RWPE2 (cell line): ENCODE results near the gene VAC14.

Experiments
- ATAC-seq: fragments of 200-7000 bp; cut with Tn5 transposase; 3 replicates; pipeline ENCODE4 v1.9.1; 2021; ENCODE audit warnings: low read depth
- DNase-seq: peaks from one replicate; pipeline ENCODE4 v3.0.0-alpha.2; 2020; ENCODE audit warnings: low spot score
- H3K27ac ChIP-seq: fragments of 450-650 bp; 2 replicates; pipeline ENCODE4 v1.5.1; 2017; ENCODE audit warnings: mild to moderate bottlenecking; ENCODE audit not compliant: poor library complexity, severe bottlenecking
- H3K27me3 ChIP-seq: fragments of 250-450 bp; sonication (Bioruptor Pico); 2 replicates; pipeline ENCODE4 v1.5.1; 2021; ENCODE audit warnings: mild to moderate bottlenecking, moderate library complexity; ENCODE audit not compliant: insufficient read depth, poor library complexity, severe bottlenecking
- H3K36me3 ChIP-seq: fragments of 250-450 bp; sonication (Bioruptor Pico); 2 replicates; pipeline ENCODE4 v1.5.1; 2020; ENCODE audit warnings: low read depth, mild to moderate bottlenecking, moderate library complexity
- H3K4me1 ChIP-seq: fragments of 250-450 bp; sonication (Bioruptor Pico); 2 replicates; pipeline ENCODE4 v1.5.1; 2021; ENCODE audit warnings: mild to moderate bottlenecking, moderate library complexity; ENCODE audit not compliant: insufficient read depth, poor library complexity, severe bottlenecking
- H3K4me3 ChIP-seq: fragments of 250-450 bp; sonication (Bioruptor Pico); 2 replicates; pipeline ENCODE4 v1.5.1; 2021; ENCODE audit warnings: mild to moderate bottlenecking, moderate library complexity; ENCODE audit not compliant: severe bottlenecking
- H3K9me3 ChIP-seq: fragments of 250-450 bp; sonication (Bioruptor Pico); 2 replicates; pipeline ENCODE4 v1.5.1; 2021; ENCODE audit warnings: mild to moderate bottlenecking, moderate library complexity; ENCODE audit not compliant: severe bottlenecking
- CTCF ChIP-seq: fragments of 450-650 bp; IDR thresholded peaks from one replicate; pipeline ENCODE4 v1.5.1; 2017; ENCODE audit warnings: mild to moderate bottlenecking, moderate library complexity; ENCODE audit not compliant: poor library complexity, severe bottlenecking

Gene VAC14

DNA sequence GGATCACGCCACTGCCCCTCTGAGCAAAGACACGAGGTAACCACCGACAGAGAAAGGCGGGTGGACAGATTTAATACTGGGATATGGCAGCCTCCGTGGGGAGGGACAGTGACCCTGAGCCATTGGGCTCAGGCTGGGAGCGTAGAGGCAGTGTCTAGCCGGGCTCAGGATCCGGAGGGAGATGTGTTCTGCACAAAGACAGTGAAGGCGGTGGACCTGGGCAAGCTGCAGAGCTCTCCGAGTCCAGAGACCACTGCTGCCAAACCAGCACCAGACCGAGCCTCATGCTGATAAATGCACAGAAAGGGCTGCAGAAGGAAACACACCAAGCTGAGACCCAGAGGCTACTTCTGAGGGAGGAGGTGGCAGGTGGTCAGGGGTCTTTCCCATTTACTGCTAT is 88.6 kb downstream of the VAC14 start:
- DNase-seq (no peak), ATAC-seq (no peak)
- H3K4me1 ChIP-seq, result peaks cover 44% of the 10 kb centered on the region
- no peak for TF ChIP-seq CTCF
- peak overlapping the region; percentile 94 for H3K27ac ChIP-seq
- no peak overlapping the region for H3K4me3 ChIP-seq
- no peaks in the 10 kb centered on the region for H3K36me3 ChIP-seq
- H3K9me3 ChIP-seq, result no peaks in the 10 kb centered on the region
- H3K27me3 ChIP-seq, result no peaks in the 10 kb centered on the region

DNA sequence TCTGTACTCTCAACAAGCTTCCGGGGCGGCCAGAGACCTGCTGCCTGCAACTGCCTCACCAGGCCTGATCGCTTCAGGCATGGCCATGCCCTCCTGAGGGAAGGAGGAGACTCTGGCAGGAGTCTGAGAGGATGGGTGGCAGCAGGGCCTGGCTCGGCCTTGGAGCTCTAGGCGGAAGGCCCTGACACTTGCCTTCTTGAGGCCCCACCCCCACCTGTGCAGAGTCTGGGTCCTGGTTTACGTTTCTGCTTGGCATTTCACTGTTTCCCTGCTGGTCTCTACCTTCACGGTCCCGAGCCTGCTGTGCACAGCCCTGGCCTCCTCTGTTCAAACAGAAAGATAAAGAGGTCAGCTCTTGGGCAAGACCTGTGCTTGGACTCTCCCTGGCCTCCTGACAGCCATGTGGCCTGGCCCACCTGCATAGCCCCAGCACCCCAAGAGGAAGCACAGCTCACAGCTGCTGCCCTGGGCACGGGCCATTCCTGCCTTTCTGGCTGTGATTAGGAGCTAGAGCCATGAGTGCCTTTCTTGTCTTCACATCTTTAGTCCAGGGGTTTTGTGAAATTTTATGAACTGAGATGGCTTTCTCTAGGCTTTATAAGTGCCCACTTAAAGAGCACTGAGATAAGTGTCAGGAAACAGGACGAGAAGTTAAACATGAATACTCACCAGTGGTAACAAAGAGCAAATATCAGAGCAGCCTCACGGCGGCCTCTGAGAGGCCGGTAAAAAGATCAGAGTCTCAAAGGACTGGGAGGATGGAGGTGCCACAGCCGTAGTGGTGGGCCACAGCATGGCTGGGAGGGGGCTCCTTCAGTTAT is 89.5 kb downstream of the VAC14 start:
- no peak for DNase-seq
- H3K4me3 ChIP-seq, result no peak overlapping the region
- H3K27ac ChIP-seq, result no peak overlapping the region
- ATAC-seq, result no peak
- H3K36me3 ChIP-seq, result no peaks in the 10 kb centered on the region
- no peaks in the 10 kb centered on the region for H3K9me3 ChIP-seq
- no peaks in the 10 kb centered on the region for H3K27me3 ChIP-seq
- TF ChIP-seq CTCF, result no peak
- H3K4me1 ChIP-seq, result peaks cover 53% of the 10 kb centered on the region

DNA sequence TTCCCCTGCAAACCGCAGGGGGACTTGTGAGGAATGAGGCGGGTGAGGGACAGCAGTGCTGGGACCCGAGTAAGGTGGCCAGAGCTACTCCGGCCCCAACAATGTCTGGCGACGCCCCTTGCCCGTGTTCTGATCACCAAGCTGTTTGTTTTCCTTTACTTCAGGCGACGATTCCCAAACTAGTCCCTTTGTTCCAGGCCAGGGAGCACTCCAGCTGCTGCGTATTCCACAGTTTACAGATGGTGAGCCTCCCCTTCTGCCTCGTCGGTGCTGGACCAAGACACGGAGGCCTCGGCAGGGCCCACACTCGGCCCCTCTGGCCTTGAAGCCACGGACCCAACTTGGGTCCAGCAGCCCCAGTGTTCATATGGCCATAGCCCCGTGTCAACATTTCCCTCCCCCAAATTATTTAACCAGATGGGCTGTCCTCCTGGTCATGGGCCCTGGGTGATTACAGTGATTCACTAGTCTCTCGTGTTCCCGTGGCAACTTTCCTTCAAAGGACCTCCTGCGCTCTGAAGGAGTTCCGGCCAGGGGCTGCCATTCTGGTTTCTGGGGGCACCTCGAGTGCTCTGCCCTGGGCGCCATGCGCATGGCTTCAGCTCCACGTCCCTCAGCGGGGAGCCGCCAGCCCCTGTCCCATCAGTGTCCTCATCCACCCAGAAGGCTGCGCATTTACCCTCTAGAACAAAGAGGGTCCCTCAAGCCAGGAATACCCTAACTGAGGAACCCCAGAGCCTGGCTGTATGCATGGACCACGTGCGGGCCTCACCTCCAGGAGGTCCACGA is 90.3 kb downstream of the VAC14 start:
- peaks cover 51% of the 10 kb centered on the region for H3K4me1 ChIP-seq
- H3K36me3 ChIP-seq, result no peaks in the 10 kb centered on the region
- no peak for ATAC-seq
- H3K27me3 ChIP-seq, result no peaks in the 10 kb centered on the region
- no peak for DNase-seq
- no peak overlapping the region for H3K4me3 ChIP-seq
- H3K9me3 ChIP-seq, result no peaks in the 10 kb centered on the region
- H3K27ac ChIP-seq, result peak overlapping the region; percentile 92
- TF ChIP-seq CTCF, result no peak

GRCh38 chr16:70709942-70710341 is 91.0 kb downstream of the VAC14 start:
- Histone ChIP-seq H3K36me3 (no peaks in the 10 kb centered on the region), H3K4me3 (no peak overlapping the region), H3K27ac (peak overlapping the region; percentile 92), H3K9me3 (no peaks in the 10 kb centered on the region), H3K4me1 (peaks cover 46% of the 10 kb centered on the region), H3K27me3 (no peaks in the 10 kb centered on the region)
- no peak for TF ChIP-seq CTCF
- no peak for DNase-seq
- ATAC-seq, result no peak
